ENCODE results near the gene DNAJC4. TPM values are rescaled to one million over a fixed set of nuclear protein-coding genes. Genes with fewer than 3 reads are reported as not detected.

The DNAJC4 gene
- total and polyA plus RNA-seq, 3 experiments from 2014 or later, result 25.5 to 28.7 (median 26.4) TPM

DNA sequence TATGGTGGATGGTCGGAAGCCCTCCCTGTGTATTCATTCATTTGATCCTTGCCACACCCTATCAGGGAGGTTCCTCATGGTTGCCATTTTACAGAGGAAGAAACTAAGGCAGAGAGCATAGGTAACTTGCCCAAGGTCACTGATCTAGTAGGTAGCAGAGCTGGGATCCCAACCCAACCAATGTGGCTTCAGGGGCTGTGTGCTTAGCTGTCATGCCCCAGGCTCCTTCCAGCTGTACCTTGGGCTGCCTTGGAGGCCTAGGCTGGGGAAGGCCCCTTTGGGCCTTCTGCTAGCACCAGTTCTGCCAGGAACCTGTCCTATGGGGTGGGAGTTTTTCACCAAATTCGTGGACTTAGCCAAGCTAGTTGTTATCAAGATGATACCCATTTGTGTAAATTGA lies 45.5 kb downstream of the DNAJC4 start:
- peaks cover 0 to 18% (median 5%) of the 10 kb centered on the region in 3 donors for H3K36me3 Mint-ChIP-seq
- Histone ChIP-seq H3K36me3 (ENCODE audit: insufficient read depth, low read length) (no peaks in the 10 kb centered on the region), H3K27ac (ENCODE audit: low read depth, low read length) (no peak overlapping the region), H3K4me3 (ENCODE audit: low read length) (no peak overlapping the region), H3K9me3 (ENCODE audit: low read length) (no peaks in the 10 kb centered on the region), H3K27me3 (ENCODE audit: insufficient read depth, low read length, poor library complexity, severe bottlenecking) (no peaks in the 10 kb centered on the region), H3K4me1 (ENCODE audit: insufficient read depth, low read length) (peaks cover 11% of the 10 kb centered on the region)
- H3K9me3 Mint-ChIP-seq, result no peaks in the 10 kb centered on the region
- peak overlapping the region in 3 of 8 donors; percentile 17 to 36 (median 33) for H3K27ac Mint-ChIP-seq
- no peak overlapping the region for H3K4me3 Mint-ChIP-seq
- DNase-seq, result no peak
- peaks cover 5 to 8% (median 8%) of the 10 kb centered on the region in 3 donors for H3K4me1 Mint-ChIP-seq
- CTCF ChIA-PET, result interaction anchor here (2.8 kb wide), 1 partner anchor 8 kb away, joined by 8 read pairs; the partner anchor contains the start of gene BAD
- POLR2A ChIA-PET, result no interaction called here
- H3K27me3 Mint-ChIP-seq, result no peaks in the 10 kb centered on the region

GRCh38 chr11:64276653-64277431 lies 46.5 kb downstream of the DNAJC4 start:
- CTCF ChIA-PET, result interaction anchor here (2.8 kb wide), 1 partner anchor 7 kb away, joined by 8 read pairs; the partner anchor contains the start of gene BAD
- Mint-ChIP-seq H3K36me3 (peaks cover 0 to 23% (median 5%) of the 10 kb centered on the region in 3 donors), H3K27ac (no peak overlapping the region), H3K4me1 (peaks cover 2 to 11% (median 8%) of the 10 kb centered on the region in 3 donors), H3K27me3 (no peaks in the 10 kb centered on the region), H3K9me3 (no peaks in the 10 kb centered on the region), H3K4me3 (no peak overlapping the region)
- Histone ChIP-seq H3K9me3 (ENCODE audit: low read length) (no peaks in the 10 kb centered on the region), H3K4me1 (ENCODE audit: insufficient read depth, low read length) (peaks cover 6% of the 10 kb centered on the region), H3K4me3 (ENCODE audit: low read length) (no peak overlapping the region), H3K36me3 (ENCODE audit: insufficient read depth, low read length) (no peaks in the 10 kb centered on the region), H3K27me3 (ENCODE audit: insufficient read depth, low read length, poor library complexity, severe bottlenecking) (no peaks in the 10 kb centered on the region), H3K27ac (ENCODE audit: low read depth, low read length) (no peak overlapping the region)
- POLR2A ChIA-PET, result interaction anchor here (0.6 kb wide), 1 partner anchor 41 kb away, joined by 3 read pairs; the partner anchor contains the start of gene PRDX5
- DNase-seq, result no peak

- ChIA-PET POLR2A (no interaction called here), CTCF (no interaction called here)
- no peaks in the 10 kb centered on the region for H3K27me3 Mint-ChIP-seq
- no peak overlapping the region for H3K4me3 ChIP-seq (ENCODE audit: low read length)
- no peaks in the 10 kb centered on the region for H3K36me3 ChIP-seq (ENCODE audit: insufficient read depth, low read length)
- H3K27me3 ChIP-seq (ENCODE audit: insufficient read depth, low read length, poor library complexity, severe bottlenecking), result no peaks in the 10 kb centered on the region
- H3K36me3 Mint-ChIP-seq, result peaks cover 0 to 29% (median 5%) of the 10 kb centered on the region in 3 donors
- peaks cover 10 to 12% (median 10%) of the 10 kb centered on the region in 3 donors for H3K4me1 Mint-ChIP-seq
- no peaks in the 10 kb centered on the region for H3K9me3 Mint-ChIP-seq
- peak overlapping the region in 1 of 8 donors; percentile 90 for H3K27ac Mint-ChIP-seq
- no peak overlapping the region for H3K4me3 Mint-ChIP-seq
- peaks cover 8% of the 10 kb centered on the region for H3K4me1 ChIP-seq (ENCODE audit: insufficient read depth, low read length)
- no peak for DNase-seq
- H3K27ac ChIP-seq (ENCODE audit: low read depth, low read length), result no peak overlapping the region
- no peaks in the 10 kb centered on the region for H3K9me3 ChIP-seq (ENCODE audit: low read length)
Measured at GRCh38 chr11:64278576-64279190, 48.3 kb downstream of the DNAJC4 start.

- Mint-ChIP-seq H3K36me3 (peaks cover 0 to 27% (median 5%) of the 10 kb centered on the region in 3 donors), H3K9me3 (no peaks in the 10 kb centered on the region), H3K27ac (peak overlapping the region in 3 of 8 donors; percentile 12 to 48 (median 38)), H3K4me3 (peak overlapping the region in 3 of 7 donors; percentile 13 to 32 (median 17)), H3K4me1 (peaks cover 18 to 28% (median 25%) of the 10 kb centered on the region in 3 donors), H3K27me3 (no peaks in the 10 kb centered on the region)
- Histone ChIP-seq H3K27me3 (ENCODE audit: insufficient read depth, low read length, poor library complexity, severe bottlenecking) (no peaks in the 10 kb centered on the region), H3K27ac (ENCODE audit: low read depth, low read length) (no peak overlapping the region), H3K4me3 (ENCODE audit: low read length) (no peak overlapping the region), H3K36me3 (ENCODE audit: insufficient read depth, low read length) (no peaks in the 10 kb centered on the region), H3K9me3 (ENCODE audit: low read length) (no peaks in the 10 kb centered on the region), H3K4me1 (ENCODE audit: insufficient read depth, low read length) (peaks cover 22% of the 10 kb centered on the region)
- no peak for DNase-seq
- POLR2A ChIA-PET, result interaction anchor here (0.6 to 4.3 kb wide), 3 partner anchors 12 to 72 kb away, joined by 4 to 68 read pairs (median 6); no protein-coding TSS in a partner anchor
- CTCF ChIA-PET, result interaction anchor here (1.1 to 7.8 kb wide), 5 partner anchors 11 to 78 kb away, joined by 3 to 73 read pairs (median 6); partner anchors contain the start of genes CATSPERZ, NUDT22 and TRPT1
Measured at GRCh38 chr11:64281957-64282770, 51.8 kb downstream of the DNAJC4 start.

DNA sequence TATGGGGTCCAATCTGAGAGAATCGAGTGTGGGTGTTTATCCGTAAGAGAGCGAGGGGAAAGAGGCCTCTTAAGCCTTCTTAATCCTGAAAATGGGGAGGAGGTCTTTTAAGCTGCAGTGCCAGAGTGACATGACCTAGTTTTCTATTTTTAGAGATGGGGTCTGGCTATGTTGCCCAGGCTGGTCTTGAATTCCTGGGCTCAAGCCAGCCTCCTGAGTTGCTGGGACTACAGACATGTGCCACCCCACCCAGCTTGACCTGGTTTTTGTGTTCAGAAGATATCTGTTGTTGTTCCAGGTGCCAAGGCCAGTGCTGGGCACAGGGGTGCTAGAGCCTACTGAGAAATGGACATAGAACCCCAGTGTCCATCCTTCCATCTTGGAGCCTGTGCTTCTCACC lies 52.7 kb downstream of the DNAJC4 start:
- Histone ChIP-seq H3K27me3 (ENCODE audit: insufficient read depth, low read length, poor library complexity, severe bottlenecking) (no peaks in the 10 kb centered on the region), H3K4me3 (ENCODE audit: low read length) (no peak overlapping the region), H3K36me3 (ENCODE audit: insufficient read depth, low read length) (no peaks in the 10 kb centered on the region), H3K4me1 (ENCODE audit: insufficient read depth, low read length) (peaks cover 22% of the 10 kb centered on the region), H3K9me3 (ENCODE audit: low read length) (no peaks in the 10 kb centered on the region), H3K27ac (ENCODE audit: low read depth, low read length) (no peak overlapping the region)
- Mint-ChIP-seq H3K4me3 (peak overlapping the region in 4 of 7 donors; percentile 20 to 98 (median 70)), H3K9me3 (no peaks in the 10 kb centered on the region), H3K4me1 (peaks cover 18 to 28% (median 25%) of the 10 kb centered on the region in 3 donors), H3K27me3 (no peaks in the 10 kb centered on the region), H3K27ac (peak overlapping the region; percentile 69 to 100 (median 92)), H3K36me3 (peaks cover 0 to 25% (median 5%) of the 10 kb centered on the region in 3 donors)
- no peak for DNase-seq
- POLR2A ChIA-PET, result interaction anchor here (4.3 kb wide), 1 partner anchor 13 kb away, joined by 68 read pairs; no protein-coding TSS in a partner anchor
- CTCF ChIA-PET, result interaction anchor here (1.7 to 7.8 kb wide), 5 partner anchors 8 to 79 kb away, joined by 6 to 73 read pairs (median 8); partner anchors contain the start of gene CATSPERZ

Other genes with a start within 250 kb of the DNAJC4 start
- gene OTUB1, start 244.1 kb upstream of the DNAJC4 start, total RNA-seq, result 10 to 100 TPM; 75.8 to 85.0 TPM
- gene OTUB1, start 244.1 kb upstream of the DNAJC4 start, polyA plus RNA-seq, result 135 TPM
- not detected for gene FLRT1, start 194.6 kb upstream of the DNAJC4 start, total RNA-seq
- gene FLRT1, start 194.6 kb upstream of the DNAJC4 start, polyA plus RNA-seq, result not detected
- gene MACROD1, start 64.4 kb upstream of the DNAJC4 start, total RNA-seq, result 10 to 100 TPM; 19.6 to 25.5 TPM
- gene MACROD1, start 64.4 kb upstream of the DNAJC4 start, polyA plus RNA-seq, result 9.2 TPM
- 100 to 1,000 TPM; 457 to 461 TPM for gene STIP1, start 44.4 kb upstream of the DNAJC4 start, total RNA-seq
- gene STIP1, start 44.4 kb upstream of the DNAJC4 start, polyA plus RNA-seq, result 108 TPM
- 100 to 1,000 TPM; 205 to 213 TPM for gene FERMT3, start 23.8 kb upstream of the DNAJC4 start, total RNA-seq
- gene FERMT3, start 23.8 kb upstream of the DNAJC4 start, polyA plus RNA-seq, result 206 TPM
- gene TRPT1, start 4.4 kb upstream of the DNAJC4 start, total RNA-seq, result 10 to 100 TPM; 28.3 to 31.5 TPM
- 47.6 TPM for gene TRPT1, start 4.4 kb upstream of the DNAJC4 start, polyA plus RNA-seq
- gene NUDT22, start 4.3 kb upstream of the DNAJC4 start, total RNA-seq, result 10 to 100 TPM; 75.3 to 78.6 TPM
- 51.6 TPM for gene NUDT22, start 4.3 kb upstream of the DNAJC4 start, polyA plus RNA-seq
- 10 to 100 TPM; 71.9 to 77.0 TPM for gene VEGFB, start 4.0 kb downstream of the DNAJC4 start, total RNA-seq
- 19.0 TPM for gene VEGFB, start 4.0 kb downstream of the DNAJC4 start, polyA plus RNA-seq
- gene FKBP2, start 10.5 kb downstream of the DNAJC4 start, total RNA-seq, result 10 to 100 TPM; 27.9 to 28.4 TPM
- 124 TPM for gene FKBP2, start 10.5 kb downstream of the DNAJC4 start, polyA plus RNA-seq
- 100 to 1,000 TPM; 365 to 381 TPM for gene PPP1R14B, start 16.4 kb downstream of the DNAJC4 start, total RNA-seq
- 57.3 TPM for gene PPP1R14B, start 16.4 kb downstream of the DNAJC4 start, polyA plus RNA-seq
- 10 to 100 TPM; 12.5 to 13.6 TPM for gene PLCB3, start 21.0 kb downstream of the DNAJC4 start, total RNA-seq
- 0.47 TPM for gene PLCB3, start 21.0 kb downstream of the DNAJC4 start, polyA plus RNA-seq
- 10 to 100 TPM; 40.4 to 40.9 TPM for gene BAD, start 54.1 kb downstream of the DNAJC4 start, total RNA-seq
- 56.5 TPM for gene BAD, start 54.1 kb downstream of the DNAJC4 start, polyA plus RNA-seq
- 10 to 100 TPM; 64.2 to 65.0 TPM for gene GPR137, start 55.3 kb downstream of the DNAJC4 start, total RNA-seq
- 9.1 TPM for gene GPR137, start 55.3 kb downstream of the DNAJC4 start, polyA plus RNA-seq
- not detected for gene KCNK4, start 60.8 kb downstream of the DNAJC4 start, total RNA-seq
- not detected for gene KCNK4, start 60.8 kb downstream of the DNAJC4 start, polyA plus RNA-seq
- not detected for gene CATSPERZ, start 69.8 kb downstream of the DNAJC4 start, total RNA-seq
- gene CATSPERZ, start 69.8 kb downstream of the DNAJC4 start, polyA plus RNA-seq, result not detected
- 10 to 100 TPM; 52.2 to 54.3 TPM for gene ESRRA, start 75.0 kb downstream of the DNAJC4 start, total RNA-seq
- gene ESRRA, start 75.0 kb downstream of the DNAJC4 start, polyA plus RNA-seq, result 11.9 TPM
- 100 to 1,000 TPM; 327 to 332 TPM for gene TRMT112, start 87.0 kb downstream of the DNAJC4 start, total RNA-seq
- gene TRMT112, start 87.0 kb downstream of the DNAJC4 start, polyA plus RNA-seq, result 467 TPM
- 100 to 1,000 TPM; 114 to 126 TPM for gene PRDX5, start 87.6 kb downstream of the DNAJC4 start, total RNA-seq
- 170 TPM for gene PRDX5, start 87.6 kb downstream of the DNAJC4 start, polyA plus RNA-seq
- gene CCDC88B, start 109.7 kb downstream of the DNAJC4 start, total RNA-seq, result 100 to 1,000 TPM; 101 to 105 TPM
- 45.6 TPM for gene CCDC88B, start 109.7 kb downstream of the DNAJC4 start, polyA plus RNA-seq
- 10 to 100 TPM; 38.0 to 39.0 TPM for gene RPS6KA4, start 128.6 kb downstream of the DNAJC4 start, total RNA-seq
- 15.9 TPM for gene RPS6KA4, start 128.6 kb downstream of the DNAJC4 start, polyA plus RNA-seq

Data from CD8-positive, alpha-beta memory T cell (primary cell).